Stimulated activated CD8-positive, alpha-beta memory T cell treated with anti-CD3 and anti-CD28 coated beads, Interleukin-7, amount 100 ng/mL, for 24 hours (primary cell): Measurements from ENCODE around the gene MIF4GD.
A peak's percentile ranks its signal among the peaks of the same experiment; 100 is the strongest.
"Not testable (repeated sequence)": the region's sequence is repeated elsewhere in the genome, so short reads cannot be mapped to it uniquely, and the experiment has no call there.

Experiments used
- DNase-seq: peaks from one replicate; pipeline ENCODE4 v3.0.0-alpha.2; 2020; ENCODE audit warnings: low read depth

The MIF4GD gene

DNA sequence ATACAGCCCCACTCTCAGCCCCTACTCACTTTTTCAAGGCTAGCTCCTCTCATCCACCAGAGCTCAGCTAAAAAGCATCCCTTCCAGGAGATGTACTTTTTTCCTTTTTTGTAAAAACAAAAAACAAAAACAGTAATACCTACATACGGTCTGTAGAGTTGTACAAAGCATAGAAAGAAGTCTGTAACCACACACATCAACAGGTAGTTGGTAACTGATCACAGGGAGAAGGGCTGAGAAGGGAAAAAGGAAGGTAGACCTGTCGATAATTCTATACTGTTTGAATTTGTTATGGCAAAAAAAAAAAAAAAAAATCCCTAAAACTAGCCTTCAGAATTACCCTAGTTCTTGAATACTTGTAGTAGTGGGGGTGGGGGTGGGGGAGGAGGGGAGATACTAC, 17.3 kb upstream of the MIF4GD start:
- no peak for DNase-seq

DNA sequence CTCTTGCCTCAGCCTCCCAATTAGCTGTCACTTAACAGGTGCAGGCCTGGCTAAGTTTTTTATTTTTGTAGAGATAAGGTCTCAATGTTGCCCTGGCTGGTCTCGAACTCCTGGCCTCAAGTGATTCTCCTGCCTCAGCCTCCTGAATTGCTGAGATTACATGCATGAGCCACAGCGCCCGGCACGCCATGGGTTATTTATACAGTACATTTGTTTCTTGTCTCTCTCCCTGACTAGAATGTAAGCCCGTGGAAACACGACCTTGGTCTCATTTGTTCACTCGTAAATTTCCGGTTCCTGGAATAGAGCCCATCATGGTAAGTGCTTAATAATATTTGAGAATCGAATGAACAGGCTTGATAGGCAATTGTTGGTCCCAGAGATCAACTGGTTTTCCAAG, 16.2 kb upstream of the MIF4GD start:
- no peak for DNase-seq

GRCh38 chr17:75285123-75285522, 14.1 kb upstream of the MIF4GD start:
- no peak for DNase-seq

DNA sequence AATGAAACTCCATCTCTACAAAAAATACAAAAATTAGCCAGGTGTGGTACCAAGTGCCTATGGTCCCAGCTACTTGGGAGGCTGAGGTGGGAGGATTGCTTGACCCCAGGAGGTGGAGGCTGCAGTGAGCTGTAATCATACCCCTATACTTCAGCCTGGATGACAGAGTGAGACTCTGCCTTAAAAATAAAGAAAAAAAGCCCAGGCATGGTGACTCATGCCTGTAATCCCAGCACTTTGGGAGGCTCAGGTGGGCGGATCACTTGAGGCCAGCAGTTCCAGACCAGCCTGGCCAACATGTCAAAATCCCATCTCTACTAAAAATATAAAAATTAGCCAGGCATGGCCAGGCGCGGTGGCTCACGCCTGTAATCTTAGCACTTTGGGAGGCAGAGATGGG, 9.2 kb upstream of the MIF4GD start:
- not testable (repeated sequence) for DNase-seq

DNA sequence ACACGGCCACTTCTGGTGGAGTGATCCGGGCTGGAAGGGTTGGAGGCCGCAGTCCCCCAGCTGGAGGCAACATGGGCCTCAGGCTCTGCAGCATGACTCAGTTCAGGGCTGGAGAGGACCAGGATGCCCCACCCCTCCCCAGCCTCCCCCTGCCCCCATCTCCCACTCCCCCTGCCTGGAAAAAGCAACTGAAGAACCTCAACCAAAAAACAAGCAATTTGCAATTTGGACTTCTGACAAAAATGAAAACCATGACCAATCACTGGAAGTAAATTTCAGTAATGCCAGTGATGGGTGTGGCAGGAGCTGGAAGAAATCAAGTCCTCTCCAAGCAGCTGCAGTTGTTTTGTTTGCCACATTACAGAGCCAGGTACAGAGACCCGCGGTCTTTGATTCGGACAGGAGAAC, 6.6 kb upstream of the MIF4GD start:
- DNase-seq: no peak

- DNase-seq: no peak
Observed at GRCh38 chr17:75273977-75274708, 3.1 kb upstream of the MIF4GD start.

- no peak for DNase-seq
Observed at GRCh38 chr17:75272848-75273184, 1.8 kb upstream of the MIF4GD start.

GRCh38 chr17:75271955-75272847, 1.2 kb upstream of the MIF4GD start:
- DNase-seq: no peak

DNA sequence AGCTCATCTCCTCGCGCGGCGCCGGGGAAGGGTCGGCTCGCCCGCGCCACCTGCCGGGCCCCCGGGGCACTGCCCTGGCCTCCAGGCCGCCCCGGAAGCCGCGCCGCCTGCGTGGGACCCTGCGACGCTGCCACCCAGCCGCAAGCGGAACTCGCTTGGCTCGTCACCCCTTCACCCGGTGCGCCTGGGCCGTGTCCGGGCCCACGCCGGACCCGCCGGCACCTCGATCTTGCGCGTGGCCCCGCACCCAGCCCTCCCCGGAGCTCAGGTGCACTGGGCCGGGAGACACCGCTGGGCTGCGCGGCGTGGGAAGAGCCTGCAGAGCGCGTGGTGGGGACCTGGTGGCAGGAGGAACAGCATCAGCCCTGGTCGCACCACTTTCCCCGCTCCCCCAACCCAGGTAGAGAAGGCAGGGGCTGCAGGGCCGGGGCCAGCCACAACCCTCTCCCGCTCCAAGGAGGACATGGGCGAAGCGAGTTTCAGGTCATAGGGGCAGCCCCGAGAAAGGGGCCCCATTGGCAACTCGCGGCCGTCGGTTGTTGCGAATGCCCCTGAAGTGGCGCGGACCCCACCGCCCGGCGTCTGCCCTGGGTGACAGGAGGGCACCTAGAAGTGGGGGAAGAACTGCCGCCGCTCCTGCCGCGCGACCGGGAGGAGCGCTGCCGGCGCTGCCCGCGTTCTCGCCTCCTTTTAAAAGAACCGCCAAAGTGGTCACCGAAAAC, 363 bp upstream of the MIF4GD start:
- peak; percentile 68 for DNase-seq

DNA sequence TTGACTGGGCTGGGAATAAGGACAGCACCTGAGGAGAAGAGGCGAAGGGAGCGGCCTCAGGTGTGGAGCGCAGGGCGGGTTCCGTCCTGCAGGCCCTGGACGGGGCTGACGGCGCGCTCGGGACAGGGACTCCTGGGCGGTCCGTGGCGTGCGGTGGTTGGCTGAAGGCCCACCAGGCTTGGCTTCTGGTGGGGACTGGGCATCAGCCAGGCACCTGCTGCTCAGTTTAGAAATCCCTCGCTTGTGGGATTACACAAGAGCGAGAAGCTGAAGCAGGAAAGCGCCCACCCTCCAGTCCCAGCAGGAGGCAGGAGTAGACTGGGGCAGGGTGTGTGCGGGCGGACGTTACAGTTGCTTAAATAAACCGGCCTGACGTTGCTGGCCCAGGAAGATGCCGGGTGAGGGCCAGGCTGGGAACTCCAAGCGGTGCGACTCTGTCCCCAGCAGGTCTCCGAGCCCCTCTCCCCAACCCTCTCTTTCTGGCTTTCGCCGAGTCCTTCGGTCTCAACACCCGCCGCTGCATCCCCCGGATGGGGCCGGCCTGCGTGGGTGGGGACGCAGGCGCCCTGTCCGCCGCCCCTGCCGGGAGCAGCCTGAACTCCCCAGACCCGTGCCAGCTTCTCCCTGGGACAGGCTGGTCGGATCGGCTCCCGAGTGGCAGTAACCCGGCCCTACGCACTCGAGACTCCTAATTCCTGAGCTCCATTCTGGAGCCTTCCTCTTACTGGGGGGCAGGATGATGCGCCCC, 639 bp downstream of the MIF4GD start:
- DNase-seq: no peak

DNA sequence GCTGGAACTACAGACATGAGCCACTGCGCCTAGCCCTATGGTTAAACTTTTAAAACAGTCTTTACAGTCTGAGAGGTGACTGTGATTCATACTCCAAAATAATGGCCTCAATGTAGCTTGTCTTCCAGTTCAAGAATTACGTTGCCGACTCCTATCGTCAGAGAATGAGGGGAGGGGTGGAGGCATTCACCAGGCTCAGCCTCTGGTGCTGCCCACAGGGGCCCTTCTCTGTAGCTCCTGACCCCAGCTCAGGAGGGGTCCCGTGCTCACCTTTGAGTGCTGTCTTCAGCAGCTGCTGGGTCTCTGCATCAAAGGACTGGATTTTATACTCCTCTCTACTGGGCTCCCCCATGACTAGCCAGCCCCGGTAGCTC, 1.2 kb downstream of the MIF4GD start:
- DNase-seq: no peak

DNA sequence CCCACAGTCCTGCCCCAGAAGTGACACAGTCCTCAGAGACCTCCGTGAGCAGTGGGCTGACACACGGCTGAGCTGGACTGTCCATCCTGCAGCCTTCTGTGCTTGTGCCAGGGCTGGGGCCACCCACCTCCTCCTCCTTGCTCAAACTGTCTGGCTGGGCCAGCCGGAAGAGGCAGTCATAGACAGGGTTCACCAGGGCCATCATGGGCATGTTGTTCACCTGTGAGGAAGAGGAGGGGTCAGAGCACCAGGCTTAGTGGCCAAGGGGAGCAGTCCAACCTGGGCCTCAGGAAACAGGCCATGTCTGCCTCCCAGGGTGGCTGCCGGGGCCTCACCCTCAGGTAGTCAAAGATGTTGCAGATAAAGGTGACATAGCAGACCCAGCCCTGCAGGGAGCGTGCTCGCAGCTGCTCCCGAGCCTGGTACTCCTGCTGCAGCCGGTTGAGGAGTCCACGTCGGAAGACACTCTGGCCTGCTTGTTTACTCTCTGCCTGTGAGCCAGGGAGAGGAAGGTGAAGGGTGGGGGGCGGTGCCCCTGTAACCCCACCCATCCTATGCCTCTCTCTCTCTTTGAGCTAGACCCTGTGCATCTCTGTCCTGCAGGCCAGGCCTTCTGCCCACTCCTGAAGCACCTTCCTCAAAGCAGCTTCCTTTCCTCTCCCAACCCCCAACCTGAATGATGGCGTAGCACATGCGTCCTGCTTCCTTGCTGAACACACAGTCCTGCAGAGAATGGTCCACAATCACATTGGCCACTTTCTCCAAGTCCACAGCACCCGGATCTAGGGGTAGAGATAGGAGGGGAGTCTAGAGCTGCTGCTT, 3.4 kb downstream of the MIF4GD start:
- no peak for DNase-seq

DNA sequence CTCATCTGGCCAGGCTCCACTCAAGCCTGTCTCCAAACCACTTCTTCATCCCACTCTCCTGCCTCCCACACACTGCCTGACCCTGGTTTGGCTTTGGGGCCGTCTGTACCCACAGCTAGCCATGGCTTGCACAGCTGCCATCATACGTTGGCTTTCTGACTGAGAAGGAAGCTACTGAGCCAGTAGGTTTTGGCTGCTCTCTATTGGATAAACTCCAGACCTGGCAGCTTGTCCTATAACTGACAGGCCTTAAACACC, 3.9 kb downstream of the MIF4GD start:
- no peak for DNase-seq

GRCh38 chr17:75266316-75267152, 4.5 kb downstream of the MIF4GD start:
- DNase-seq: no peak

DNA sequence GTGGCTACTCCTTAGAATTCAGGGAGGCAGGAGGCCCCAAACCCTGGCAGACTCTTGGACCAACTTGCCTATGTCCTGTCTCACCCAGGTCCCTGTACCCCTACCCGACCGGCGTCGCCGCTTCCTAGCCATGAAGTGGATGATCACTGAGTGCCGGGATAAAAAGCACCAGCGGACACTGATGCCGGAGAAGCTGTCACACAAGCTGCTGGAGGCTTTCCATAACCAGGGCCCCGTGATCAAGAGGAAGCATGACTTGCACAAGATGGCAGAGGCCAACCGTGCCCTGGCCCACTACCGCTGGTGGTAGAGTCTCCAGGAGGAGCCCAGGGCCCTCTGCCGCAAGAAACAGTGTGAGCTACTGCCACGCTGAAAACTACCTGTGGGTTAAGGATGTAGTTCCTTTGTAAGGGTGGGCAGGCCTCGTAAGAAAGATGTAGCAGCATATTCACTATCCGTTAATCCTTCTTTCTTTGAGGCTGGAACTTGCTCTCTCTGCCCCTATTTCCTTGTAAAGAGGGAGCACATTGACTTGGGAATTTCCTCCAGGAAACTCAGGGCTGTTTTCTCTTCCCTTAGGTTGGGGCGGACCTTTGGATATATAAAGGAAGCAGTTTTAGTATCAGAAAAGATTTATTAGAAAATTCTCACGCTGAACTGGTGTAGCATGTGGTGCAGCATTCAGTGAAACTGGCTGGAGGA, 5.3 kb downstream of the MIF4GD start:
- no peak for DNase-seq

DNA sequence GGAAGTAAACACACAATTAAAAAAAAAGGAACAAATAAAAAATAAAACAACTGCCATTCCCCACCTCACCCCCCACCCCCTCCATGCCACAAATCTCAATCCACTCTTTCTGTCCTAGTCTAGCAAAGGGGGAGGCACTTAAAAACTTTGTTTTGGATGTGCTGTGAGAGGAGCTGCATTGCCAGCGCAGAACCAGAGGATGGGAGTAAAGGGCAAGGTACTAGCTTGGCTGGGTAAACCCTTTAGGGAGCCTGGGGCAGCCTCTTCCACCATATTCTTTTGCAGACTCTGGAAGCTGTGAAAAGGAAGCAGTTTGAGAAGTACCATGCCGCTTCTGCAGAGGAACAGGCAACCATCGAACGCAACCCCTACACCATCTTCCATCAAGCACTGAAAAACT, 8.0 kb downstream of the MIF4GD start:
- no peak for DNase-seq

- no peak for DNase-seq
Observed at GRCh38 chr17:75262112-75262606, 8.9 kb downstream of the MIF4GD start.

DNA sequence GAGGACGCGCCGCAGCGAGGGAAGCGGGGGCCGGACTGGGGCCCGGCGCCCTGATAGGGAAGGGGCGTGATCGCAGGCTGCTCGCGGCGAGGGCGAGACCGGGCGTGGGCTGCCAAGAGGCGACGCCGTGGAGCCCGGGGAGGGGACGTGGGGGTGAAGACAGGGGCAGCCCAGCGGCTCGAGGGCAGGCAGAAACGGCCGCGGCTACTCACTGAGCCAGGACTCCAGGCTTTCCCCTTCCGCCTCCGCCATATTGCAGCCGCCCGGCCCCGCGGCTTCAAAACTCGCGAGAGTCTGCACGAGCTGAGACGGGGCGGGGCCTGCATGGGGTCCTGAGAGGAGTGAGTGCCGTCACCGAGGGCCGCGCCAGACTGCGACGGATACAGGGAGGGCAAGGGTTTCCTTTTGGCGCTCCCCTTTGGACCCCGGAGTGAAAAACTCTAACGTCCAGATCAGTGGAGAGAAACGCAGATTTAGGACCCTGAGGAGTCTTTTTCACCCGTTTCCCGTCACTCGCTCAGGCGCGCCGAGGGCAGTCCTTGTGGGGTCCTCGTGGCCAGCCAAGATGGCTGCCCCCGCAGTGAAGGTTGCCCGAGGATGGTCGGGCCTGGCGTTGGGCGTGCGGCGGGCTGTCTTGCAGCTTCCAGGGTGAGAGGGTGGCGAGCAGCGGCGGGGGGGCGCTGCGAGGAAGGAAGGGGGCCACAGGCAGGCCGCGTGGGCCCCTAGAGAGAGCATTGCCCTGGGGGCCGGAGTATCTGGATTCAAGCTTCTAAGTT, 9.5 kb downstream of the MIF4GD start, which contains the start of the genes GGA3 and MRPS7:
Gene GGA3, minus strand, starts transcription at position 271 of the 776 bp plus-strand sequence. Its CDS starts 19 bp downstream, at position 252.
Gene MRPS7, plus strand, starts transcription at position 544 of the 776 bp plus-strand sequence. Its CDS starts 22 bp downstream, at position 566.
- DNase-seq: peak; percentile 87
